HG03135 (cell line): ENCODE results near the gene SLC20A1.
"Not testable (repeated sequence)": the region's sequence is repeated elsewhere in the genome, so short reads cannot be mapped to it uniquely, and the experiment has no call there.

Experiments used
- ATAC-seq: cut with Tn5 transposase; IDR thresholded peaks from one replicate; pipeline ENCODE4 v1.9.1; 2021; ENCODE audit warnings: mild to moderate bottlenecking, moderate library complexity; ENCODE audit not compliant: unreplicated experiment

Gene SLC20A1

DNA sequence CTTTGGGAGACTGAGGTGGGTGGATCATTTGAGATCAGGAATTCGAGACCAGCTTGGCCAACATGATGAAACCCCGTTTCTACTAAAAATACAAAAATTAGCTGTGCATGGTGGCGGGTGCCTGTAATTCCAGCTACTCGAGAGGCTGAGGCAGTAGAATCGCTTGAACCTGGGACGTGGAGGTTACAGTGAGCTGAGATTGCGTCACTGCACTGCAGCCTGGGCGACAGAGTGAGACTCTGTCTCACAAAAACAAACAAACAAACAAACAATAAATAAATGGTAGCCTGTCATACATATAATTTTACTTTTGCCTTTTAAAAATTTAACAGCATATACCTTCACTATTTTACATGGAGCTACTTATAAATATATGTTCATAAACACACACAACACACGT is 61.2 kb downstream of the SLC20A1 start:
- not testable (repeated sequence) for ATAC-seq

DNA sequence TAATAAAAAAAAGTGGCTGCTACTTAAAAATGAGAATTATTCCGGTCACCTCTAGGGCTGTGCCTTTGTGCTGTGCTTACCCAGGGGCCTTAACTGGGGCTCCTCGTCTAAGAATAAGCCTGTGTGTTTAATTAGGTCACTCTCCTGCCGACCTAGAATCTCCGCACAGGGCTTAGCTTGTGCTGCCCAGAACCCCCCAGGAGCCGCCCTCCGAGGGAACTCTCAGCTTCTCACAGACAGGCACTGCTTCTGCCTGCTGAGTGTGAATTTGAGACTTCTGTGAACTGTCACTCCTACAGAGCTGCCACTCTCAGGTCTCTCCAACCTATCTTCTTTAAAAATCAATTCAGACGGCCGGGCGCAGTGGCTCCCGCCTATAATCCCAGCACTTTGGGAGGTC is 63.2 kb downstream of the SLC20A1 start:
- ATAC-seq = no peak

GRCh38 chr2:112709703-112710102 is 64.0 kb downstream of the SLC20A1 start:
- ATAC-seq = no peak

DNA sequence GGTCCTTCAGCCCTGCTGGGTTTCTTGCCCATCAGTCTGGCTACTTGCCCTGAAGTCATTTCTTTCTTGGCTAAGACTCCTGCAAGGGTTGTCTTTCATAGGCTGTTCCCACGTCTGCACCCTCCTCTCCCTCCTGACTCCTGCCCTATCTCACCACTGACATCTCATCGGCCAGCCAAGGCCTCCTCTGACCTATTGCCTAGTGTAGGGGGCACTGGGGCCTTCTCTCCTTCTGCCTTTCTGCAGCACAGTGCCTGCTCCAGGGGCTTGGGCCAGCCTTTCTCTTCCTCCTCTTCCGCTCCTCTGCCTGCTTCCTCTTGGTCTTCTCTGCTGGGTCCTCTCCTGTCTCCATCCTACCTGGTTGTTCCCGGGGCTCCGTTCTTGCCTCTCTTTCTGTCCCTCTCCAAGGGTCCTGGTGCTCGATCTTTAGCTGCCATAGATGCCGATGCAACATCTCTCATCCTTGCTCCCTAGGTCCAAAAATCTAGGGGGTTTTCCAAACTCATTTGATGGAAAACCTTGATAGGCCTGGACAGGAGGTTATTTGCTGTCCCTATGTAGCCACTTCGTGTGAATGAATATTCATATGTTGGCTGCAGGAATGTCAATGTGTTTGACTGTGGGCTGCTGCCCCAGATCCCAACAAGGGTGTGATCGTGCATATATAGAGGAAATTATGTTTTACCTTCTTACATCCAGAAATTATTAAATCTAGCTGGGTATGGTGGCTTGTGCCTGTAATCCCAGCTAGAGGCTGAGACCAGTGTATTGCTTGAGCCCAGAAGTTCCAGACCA is 65.4 kb downstream of the SLC20A1 start:
- ATAC-seq = no peak

DNA sequence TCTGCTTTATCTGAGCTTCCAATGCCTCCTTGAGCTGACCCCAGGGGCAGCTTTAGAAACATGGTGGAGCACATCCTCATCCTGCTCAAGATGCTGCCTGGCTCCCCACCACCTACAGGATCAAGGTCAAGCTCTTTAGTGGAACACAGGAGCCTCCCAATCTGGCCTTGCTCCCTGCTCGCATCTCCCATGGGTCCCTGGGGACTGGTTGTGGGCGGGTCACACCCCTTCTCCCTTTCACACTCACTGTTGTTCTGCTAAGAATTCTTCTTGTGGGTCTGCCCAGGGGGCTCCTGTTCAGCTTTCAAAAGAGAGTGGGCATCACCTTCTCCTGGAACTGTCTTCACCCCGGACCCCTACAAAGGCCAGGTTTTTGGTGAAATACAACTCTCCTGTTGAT is 66.7 kb downstream of the SLC20A1 start:
- no peak for ATAC-seq

DNA sequence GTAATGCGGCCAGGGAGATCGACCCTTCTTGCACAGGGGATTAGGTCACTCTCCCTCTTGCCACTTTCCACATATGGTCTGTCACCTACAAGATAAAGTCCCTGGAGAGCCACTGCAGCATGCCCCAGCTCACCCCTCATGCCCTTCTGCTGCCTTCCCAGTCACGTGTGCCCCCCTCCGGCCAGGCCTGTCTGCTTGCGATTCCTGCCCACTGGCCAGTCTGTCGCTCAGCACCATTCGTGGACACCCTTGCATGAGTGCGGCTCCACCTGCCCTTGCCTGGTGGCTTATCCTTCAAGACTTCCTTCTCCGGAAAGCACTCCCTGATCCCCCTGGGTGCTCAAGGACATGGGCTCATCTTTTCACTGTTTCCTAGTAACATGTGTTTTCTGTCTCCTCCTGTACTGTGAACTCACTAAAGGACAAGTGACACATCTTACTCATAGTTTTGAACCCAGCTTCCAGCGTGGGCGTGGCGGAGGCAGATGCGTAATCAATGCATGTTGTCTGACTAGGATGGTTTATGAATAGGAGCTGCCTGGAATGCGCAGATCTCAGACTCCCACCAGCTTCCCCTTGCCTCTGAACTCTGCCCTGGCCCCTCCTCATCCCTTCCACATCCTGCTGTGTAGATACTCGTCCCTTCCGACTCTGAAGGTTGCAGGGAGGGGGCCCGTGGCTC is 67.3 kb downstream of the SLC20A1 start:
- no peak for ATAC-seq
